HepG2 (cell line): ENCODE results near the gene AKAP9. TPM values are rescaled to one million over a fixed set of nuclear protein-coding genes. Genes with fewer than 3 reads are reported as not detected.

Source experiments
- BCL6 ChIP-seq: IDR thresholded peaks from 2 replicates; pipeline ENCODE4 v1.6.1; 2016; ENCODE audit warnings: missing genetic modification reagents, missing compliant biosample characterization
- FLYWCH1 ChIP-seq: sonication (generic); formaldehyde crosslinking; IDR thresholded peaks from 2 replicates; pipeline ENCODE4 v1.8.1; 2023; ENCODE audit warnings: mild to moderate bottlenecking, missing genetic modification reagents
- GATAD2A ChIP-seq: IDR thresholded peaks from 2 replicates; pipeline ENCODE4 v1.6.1; 2016
- GPN1 ChIP-seq: sonication (generic); formaldehyde crosslinking; IDR thresholded peaks from 2 replicates; pipeline ENCODE4 v1.5.1; 2020; ENCODE audit warnings: missing genetic modification reagents, borderline replicate concordance
- HNF4A ChIP-seq: sonication (generic); formaldehyde crosslinking; IDR thresholded peaks from 2 replicates; pipeline ENCODE4 v1.4.0; 2020; ENCODE audit warnings: missing genetic modification reagents
- HOMEZ ChIP-seq: IDR thresholded peaks from 2 replicates; pipeline ENCODE4 v1.6.1; 2016; ENCODE audit warnings: low read depth
- ISX ChIP-seq: sonication (generic); formaldehyde crosslinking; conservative IDR thresholded peaks from 2 replicates; pipeline ENCODE4 v1.5.0; 2020; ENCODE audit warnings: missing genetic modification reagents
- KAT7 ChIP-seq: IDR thresholded peaks from 2 replicates; pipeline ENCODE4 v1.6.1; 2018; ENCODE audit warnings: borderline replicate concordance, missing compliant biosample characterization
- KDM4B ChIP-seq: sonication (generic); formaldehyde crosslinking; IDR thresholded peaks from 2 replicates; pipeline ENCODE4 v1.4.0; 2020; ENCODE audit warnings: missing genetic modification reagents
- RFXAP ChIP-seq: sonication (generic); formaldehyde crosslinking; IDR thresholded peaks from 2 replicates; pipeline ENCODE4 v1.4.0; 2020; ENCODE audit warnings: missing genetic modification reagents, borderline replicate concordance
- SMAD9 ChIP-seq: sonication (generic); formaldehyde crosslinking; IDR thresholded peaks from 2 replicates; pipeline ENCODE4 v1.5.1; 2020; ENCODE audit warnings: mild to moderate bottlenecking, missing genetic modification reagents
- SMC3 ChIP-seq: IDR thresholded peaks from 2 replicates; pipeline ENCODE4 v1.6.1; 2011; ENCODE audit warnings: low read length, improper control_type of control experiment
- TEAD2 ChIP-seq: sonication (generic); formaldehyde crosslinking; IDR thresholded peaks from 2 replicates; pipeline ENCODE4 v1.9.0; 2021; ENCODE audit warnings: missing genetic modification reagents
- ZNF253 ChIP-seq: sonication (generic); formaldehyde crosslinking; IDR thresholded peaks from 2 replicates; pipeline ENCODE4 v1.8.0; 2022; ENCODE audit warnings: mild to moderate bottlenecking, missing genetic modification reagents, borderline replicate concordance
- ZNF318 ChIP-seq: sonication (generic); formaldehyde crosslinking; IDR thresholded peaks from 2 replicates; pipeline ENCODE4 v1.4.0; 2020; ENCODE audit warnings: mild to moderate bottlenecking, missing genetic modification reagents
- ZNF550 ChIP-seq: sonication (generic); formaldehyde crosslinking; IDR thresholded peaks from 2 replicates; pipeline ENCODE4 v1.4.0; 2020; ENCODE audit warnings: mild to moderate bottlenecking, missing genetic modification reagents, borderline replicate concordance
- ZNF569 ChIP-seq: sonication (generic); formaldehyde crosslinking; IDR thresholded peaks from 2 replicates; pipeline ENCODE4 v1.5.0; 2020; ENCODE audit warnings: mild to moderate bottlenecking, missing genetic modification reagents, moderate library complexity, borderline replicate concordance
- ZNF691 ChIP-seq: sonication (generic); formaldehyde crosslinking; IDR thresholded peaks from 2 replicates; pipeline ENCODE4 v1.4.0; 2020; ENCODE audit warnings: missing genetic modification reagents, low read depth, mild to moderate bottlenecking, borderline replicate concordance
- ZNF878 ChIP-seq: sonication (generic); formaldehyde crosslinking; IDR thresholded peaks from 2 replicates; pipeline ENCODE4 v1.8.1; 2023; ENCODE audit warnings: mild to moderate bottlenecking, missing genetic modification reagents, moderate library complexity
- polyA plus RNA-seq, 8 experiments: library from polyadenylated mRNA; depleted of rRNA in 3 of 8; stranded (reverse) in 7 of 8; unstranded in 1 of 8; fragments of >200 nt; fragmentation: Illumina TruSeq in 4 of 8; extraction: Trizol in 4 of 8; gene quantifications; 2 replicates each; pipeline versions ENCODE4 v1.2.1 to v1.2.3, GENCODE V29; 2011 to 2016; ENCODE audit warnings: low read depth in 4 of 8, missing spikeins in 1 of 8, mixed read lengths in 1 of 8; ENCODE audit not compliant: insufficient read depth in 1 of 8
- total RNA-seq, 5 experiments: library from RNA; depleted of rRNA; stranded (reverse); fragments of >200 nt; fragmentation: Illumina TruSeq; extraction: Trizol; gene quantifications; 2 replicates each; pipeline ENCODE4 v1.2.3, GENCODE V29; 2016; ENCODE audit warnings: low read depth in 1 of 5
- TF ChIP-seq, protein P1 (sequence below): sonication (generic); formaldehyde crosslinking; IDR thresholded peaks from 2 replicates; pipeline ENCODE4 v1.4.0; 2020; ENCODE audit warnings: missing genetic modification reagents

Gene AKAP9
- total and polyA plus RNA-seq, 2 of the 13 experiments (the other 11 are each of a cell fraction or from before 2014, with no cell fraction given), result 27.6 to 33.1 TPM

DNA sequence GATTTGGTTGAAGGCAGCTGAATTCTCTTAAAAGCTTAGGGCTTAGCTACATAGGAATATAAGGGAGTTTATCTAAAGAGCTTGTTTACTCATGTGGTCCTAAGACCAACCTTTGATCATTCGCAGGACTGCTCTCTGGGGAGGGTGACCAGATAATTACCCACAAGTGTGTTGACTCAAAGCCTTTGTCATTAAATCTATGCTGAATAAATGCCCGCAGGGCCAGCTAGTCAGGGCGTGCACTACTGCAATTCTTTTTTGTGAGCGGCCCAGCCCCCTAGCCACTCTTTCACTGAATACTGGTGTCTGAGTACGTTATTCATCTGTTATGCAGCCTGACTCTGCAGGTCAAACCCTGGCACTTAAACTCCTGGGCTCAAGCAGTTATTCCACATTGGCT lies 69.6 kb downstream of the AKAP9 start (continued):
- TF ChIP-seq ZNF318 (CRISPR knock-in tag), result no peak
- peak; percentile 39; the same call in 1 of the 2 replicates for TF ChIP-seq HNF4A (CRISPR knock-in tag)
- TF ChIP-seq, protein P1, sequence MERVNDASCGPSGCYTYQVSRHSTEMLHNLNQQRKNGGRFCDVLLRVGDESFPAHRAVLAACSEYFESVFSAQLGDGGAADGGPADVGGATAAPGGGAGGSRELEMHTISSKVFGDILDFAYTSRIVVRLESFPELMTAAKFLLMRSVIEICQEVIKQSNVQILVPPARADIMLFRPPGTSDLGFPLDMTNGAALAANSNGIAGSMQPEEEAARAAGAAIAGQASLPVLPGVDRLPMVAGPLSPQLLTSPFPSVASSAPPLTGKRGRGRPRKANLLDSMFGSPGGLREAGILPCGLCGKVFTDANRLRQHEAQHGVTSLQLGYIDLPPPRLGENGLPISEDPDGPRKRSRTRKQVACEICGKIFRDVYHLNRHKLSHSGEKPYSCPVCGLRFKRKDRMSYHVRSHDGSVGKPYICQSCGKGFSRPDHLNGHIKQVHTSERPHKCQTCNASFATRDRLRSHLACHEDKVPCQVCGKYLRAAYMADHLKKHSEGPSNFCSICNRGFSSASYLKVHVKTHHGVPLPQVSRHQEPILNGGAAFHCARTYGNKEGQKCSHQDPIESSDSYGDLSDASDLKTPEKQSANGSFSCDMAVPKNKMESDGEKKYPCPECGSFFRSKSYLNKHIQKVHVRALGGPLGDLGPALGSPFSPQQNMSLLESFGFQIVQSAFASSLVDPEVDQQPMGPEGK (CRISPR knock-in tag), result peak; percentile 29; the same call in 1 of the 2 replicates
- no peak for TF ChIP-seq ZNF550 (CRISPR knock-in tag)
- no peak for TF ChIP-seq GPN1 (CRISPR knock-in tag)
- TF ChIP-seq FLYWCH1 (CRISPR knock-in tag), result no peak
- TF ChIP-seq GATAD2A (CRISPR knock-in tag), result no peak
- TF ChIP-seq BCL6, result no peak
- TF ChIP-seq SMAD9 (CRISPR knock-in tag), result no peak
- TF ChIP-seq ISX, result no peak
- no peak for TF ChIP-seq ZNF569 (CRISPR knock-in tag)
- TF ChIP-seq KAT7 (CRISPR knock-in tag), result no peak
- peak; percentile 39; the same call in 1 of the 2 replicates for TF ChIP-seq HOMEZ
- no peak for TF ChIP-seq ZNF878 (CRISPR knock-in tag)
- no peak for TF ChIP-seq RFXAP
- TF ChIP-seq KDM4B (CRISPR knock-in tag), result no peak
- TF ChIP-seq TEAD2, result no peak
- TF ChIP-seq SMC3, result no peak
- peak; percentile 99 for TF ChIP-seq ZNF253
- no peak for TF ChIP-seq ZNF691 (CRISPR knock-in tag)
